Esophagus muscularis mucosa (tissue), 3 donors: Measurements from ENCODE around the gene TMEM150B.

ENCODE experiments used
- CTCF ChIP-seq, 3 experiments: fragments of 200-600 bp in 2 of 3; fragments of 450-650 bp in 1 of 3; sonication (generic) in 2 of 3; IDR thresholded peaks; one replicate each; pipeline ENCODE4 v1.5.1; 2017 to 2019; ENCODE audit warnings: antibody characterized with exemption in 3 of 3, mild to moderate bottlenecking in 2 of 3, moderate library complexity in 1 of 3
- POLR2A ChIP-seq: fragments of 450-650 bp; IDR thresholded peaks from one replicate; pipeline ENCODE4 v1.6.1; 2017; ENCODE audit warnings: antibody characterized with exemption, moderate library complexity, mild to moderate bottlenecking, low read depth
- POLR2AphosphoS5 ChIP-seq, 2 donors: sonication (generic); formaldehyde crosslinking; IDR thresholded peaks; one replicate each; pipeline ENCODE4 v1.6.1; 2017; ENCODE audit warnings: antibody characterized with exemption in 2 of 2

- TF ChIP-seq POLR2A (no peak), POLR2AphosphoS5 (IDR thresholded peaks at IDR 0.05) (no peak), CTCF (IDR thresholded peaks at IDR 0.05) (no peak)
Measured at GRCh38 chr19:55336101-55336500, 11.0 kb upstream of the TMEM150B start.
